GM12878 (cell line): ENCODE data around the gene MED13L. TPM values are rescaled to one million over a fixed set of nuclear protein-coding genes. Genes with fewer than 3 reads are reported as not detected.

ENCODE experiments used
- ATAC-seq: fragments of 200-7000 bp; cut with Tn5 transposase; 3 replicates; pipeline ENCODE4 v1.9.1; 2020; ENCODE audit warnings: mild to moderate bottlenecking, moderate library complexity
- BruUV-seq: library from RNA; stranded (reverse); fragments of 400-500 nt; replicated peaks from 2 replicates; lab custom pipeline; 2021; lab: Mats Ljungman, UMichigan
- CTCF ChIA-PET: fragments of 300-600 bp; sonication (Branson Sonifier 250); formaldehyde crosslinking; extraction: SDS; loops from one replicate; lab custom pipeline; 2021; ENCODE audit warnings: inconsistent platforms; lab: Yijun Ruan, JAX
- POLR2A ChIA-PET: fragments of 350-600 bp; formaldehyde crosslinking; extraction: SDS; loops from one replicate; lab custom pipeline; 2021; ENCODE audit warnings: inconsistent platforms; lab: Charles Lee
- RAD21 ChIA-PET: fragments of 300-600 bp; sonication (Branson Sonifier 250); formaldehyde crosslinking; loops from one replicate; lab custom pipeline; 2023; ENCODE audit warnings: antibody characterized with exemption; ENCODE audit not compliant: unreplicated experiment; lab: Charles Lee
- SMC1A ChIA-PET: fragments of 300-600 bp; sonication (Branson Sonifier 250); formaldehyde crosslinking; loops from one replicate; lab custom pipeline; 2023; ENCODE audit not compliant: unreplicated experiment, uncharacterized antibody; lab: Charles Lee
- DNase-seq: peaks from one replicate; pipeline ENCODE4 v3.0.0-alpha.2; 2011; ENCODE audit warnings: low read depth, low spot score
- FAIRE-seq: peaks from 3 replicates; lab custom pipeline; 2011; peaks lifted over from hg19 to GRCh38; lab: Jason Lieb, UNC
- H2AFZ ChIP-seq: 2 replicates; pipeline ENCODE4 v1.6.0; 2011; ENCODE audit warnings: low read depth, low read length, control low read depth; ENCODE audit not compliant: control insufficient read depth
- H3K27ac ChIP-seq: 2 replicates; pipeline ENCODE4 v1.5.1; 2011; ENCODE audit warnings: control low read depth; ENCODE audit not compliant: control insufficient read depth, insufficient read depth
- H3K27me3 ChIP-seq, 2 experiments: replicated peaks in 1 of 2; 2 replicates each; pipeline versions ENCODE4 v1.6.0 to v1.6.1; 2011; ENCODE audit warnings: low read length in 1 of 2; ENCODE audit not compliant: control insufficient read depth in 2 of 2, insufficient read depth in 2 of 2
- H3K36me3 ChIP-seq, 2 experiments: 2 replicates each; pipeline ENCODE4 v1.5.1; 2011; ENCODE audit warnings: low read length in 1 of 2; ENCODE audit not compliant: control insufficient read depth in 2 of 2, insufficient read depth in 2 of 2
- H3K4me1 ChIP-seq: 2 replicates; pipeline ENCODE4 v1.6.1; 2011; ENCODE audit warnings: mild to moderate bottlenecking, low read length, moderate library complexity, mixed read lengths; ENCODE audit not compliant: control insufficient read depth, insufficient read depth
- H3K4me2 ChIP-seq: 2 replicates; pipeline ENCODE4 v1.6.0; 2011; ENCODE audit warnings: control low read depth; ENCODE audit not compliant: control insufficient read depth, insufficient read depth
- H3K4me3 ChIP-seq: fragments of 200-600 bp; sonication (generic); 2 replicates; pipeline ENCODE4 v1.5.1; 2016
- H3K79me2 ChIP-seq: 2 replicates; pipeline ENCODE4 v1.6.0; 2011; ENCODE audit warnings: low read length; ENCODE audit not compliant: control insufficient read depth, insufficient read depth
- H3K9ac ChIP-seq: 2 replicates; pipeline ENCODE4 v1.8.0; 2011; ENCODE audit warnings: low read length, control low read depth, mixed read lengths; ENCODE audit not compliant: control insufficient read depth, insufficient read depth
- H3K9me3 ChIP-seq: replicated peaks from 3 replicates; pipeline ENCODE4 v1.5.1; 2011; ENCODE audit warnings: mild to moderate bottlenecking, low read length; ENCODE audit not compliant: control insufficient read depth, insufficient read depth
- H4K20me1 ChIP-seq: 2 replicates; pipeline ENCODE4 v1.6.0; 2011; ENCODE audit not compliant: control insufficient read depth, insufficient read depth
- BCL11A ChIP-seq: IDR thresholded peaks from 2 replicates; pipeline ENCODE4 v1.6.1; 2011; ENCODE audit warnings: low read depth, low read length
- BCLAF1 ChIP-seq: fragments of 450-650 bp; IDR thresholded peaks from 2 replicates; pipeline ENCODE4 v1.6.1; 2017; ENCODE audit warnings: antibody characterized with exemption, mild to moderate bottlenecking, moderate library complexity
- CBX3 ChIP-seq: fragments of 200-600 bp; sonication (generic); IDR thresholded peaks from 2 replicates; pipeline ENCODE4 v1.6.1; 2016; ENCODE audit warnings: low read depth, borderline replicate concordance
- MLLT1 ChIP-seq: fragments of 450-650 bp; IDR thresholded peaks from 2 replicates; pipeline ENCODE4 v1.6.1; 2016; ENCODE audit warnings: mild to moderate bottlenecking
- NFYA ChIP-seq: IDR thresholded peaks from 2 replicates; pipeline ENCODE4 v1.6.1; 2011; ENCODE audit warnings: low read depth, mild to moderate bottlenecking, low read length, improper control_type of control experiment, borderline replicate concordance
- POLR2A ChIP-seq: IDR thresholded peaks from 2 replicates; pipeline ENCODE4 v1.6.1; 2011; ENCODE audit warnings: low read depth, mild to moderate bottlenecking, low read length
- ZNF207 ChIP-seq: fragments of 450-650 bp; IDR thresholded peaks from 2 replicates; pipeline ENCODE4 v1.6.1; 2014; ENCODE audit warnings: antibody characterized with exemption, mild to moderate bottlenecking, borderline replicate concordance
- WGBS: methylation state at CpG from one replicate; pipeline ENCODE4 v1.1.6; 2016; ENCODE audit warnings: low lambda C conversion rate; ENCODE audit not compliant: insufficient replicate concordance, insufficient coverage; ENCODE audit errors: missing lambda C conversion rate; 5-methylcytosine and 5-hydroxymethylcytosine counted together
- in situ Hi-C: fragments of 300-500 bp; cut with MboI; formaldehyde crosslinking; loops from 9 replicates; pipeline ENCODE4 v1.14.3; 2018; ENCODE audit warnings: mixed read lengths
- intact Hi-C: fragments of 100-400 bp; cut with micrococcal nuclease; formaldehyde crosslinking; loops from one replicate; pipeline ENCODE4 v1.14.2; 2022; ENCODE audit not compliant: unreplicated experiment
- polyA plus RNA-seq, 11 experiments: library from polyadenylated mRNA; depleted of rRNA in 4 of 11; unstranded in 6 of 11; stranded (reverse) in 5 of 11; fragments of >200 nt; fragmentation: Nextera tagmentation in 4 of 11; fragmentation: Illumina TruSeq in 1 of 11; extraction: Ambion mirVana in 4 of 11; extraction: Trizol in 1 of 11; gene quantifications; 1 replicate in 1 of 11; 2 replicates in 10 of 11; pipeline versions ENCODE4 v1.2.1 to v1.2.3, GENCODE V29; 2011 to 2016; ENCODE audit warnings: inconsistent platforms in 2 of 11, missing spikeins in 2 of 11, low read depth in 1 of 11
- total RNA-seq, 4 experiments: library from RNA; depleted of rRNA in 3 of 4; stranded (reverse); fragments of >200 nt in 3 of 4; fragmentation: Illumina TruSeq in 1 of 4; extraction: Trizol in 1 of 4; gene quantifications; 2 replicates each; pipeline versions ENCODE4 v1.2.1 to v1.2.3, GENCODE V29; 2013 to 2021

Gene MED13L
- total and polyA plus RNA-seq, 10 of the 15 experiments (the other 5 are each of a cell fraction or from before 2014, with no cell fraction given) = 3.7 to 30.1 (median 9.1) TPM

- TF ChIP-seq MLLT1 (no peak), BCLAF1 (no peak), ZNF207 (no peak), POLR2A (no peak), NFYA (no peak)
- TF ChIP-seq, all 136 proteins: peak for 0
Measured at GRCh38 chr12:116213885-116214527, 63.5 kb downstream of the MED13L start (continued).

- CTCF ChIA-PET = interaction anchor here (0.6 kb wide), 1 partner anchor 157 kb away, joined by 3 read pairs; no protein-coding TSS in a partner anchor
- SMC1A ChIA-PET = interaction anchor here (3.3 kb wide), 1 partner anchor 17 kb away, joined by 8 read pairs; no protein-coding TSS in a partner anchor
- FAIRE-seq = no peak
Measured at GRCh38 chr12:116213014-116213413, 64.5 kb downstream of the MED13L start.

More at GRCh38 chr12:116213014-116213413, 64.5 kb downstream of the MED13L start:
- H3K4me3 ChIP-seq = no peak overlapping the region
- H3K4me2 ChIP-seq = no peak overlapping the region
- TF ChIP-seq CBX3 (no peak), BCL11A (no peak)
- no peaks in the 10 kb centered on the region for H4K20me1 ChIP-seq
- H3K79me2 ChIP-seq = no peaks in the 10 kb centered on the region; the same call in none of the 2 replicates
- BruUV-seq = no TSS peak
- H3K9ac ChIP-seq = no peak overlapping the region
- no peaks in the 10 kb centered on the region for H3K36me3 ChIP-seq
- no peaks in the 10 kb centered on the region for H3K9me3 ChIP-seq
- no peaks in the 10 kb centered on the region for H3K27me3 ChIP-seq
- POLR2A ChIA-PET = interaction anchor here (1.0 kb wide), 1 partner anchor 8 kb away, joined by 6 read pairs; no protein-coding TSS in a partner anchor
- no peak overlapping the region for H3K27ac ChIP-seq
- DNase-seq = no peak
- intact Hi-C loops (no loop called here), in situ Hi-C loops (no loop called here)
- RAD21 ChIA-PET = no interaction called here
- no peak for ATAC-seq
- WGBS = 80% methylated on average over 4 of the region's 4 CpGs
- H2AFZ ChIP-seq = no peak overlapping the region
- no peaks in the 10 kb centered on the region for H3K4me1 ChIP-seq
